Measurements from ENCODE around the gene RFX2. TPM values are rescaled to one million over a fixed set of nuclear protein-coding genes. Genes with fewer than 3 reads are reported as not detected.

The RFX2 gene
- total and polyA plus RNA-seq, 9 of the 15 experiments (the other 6 are each of a cell fraction or from before 2014, with no cell fraction given), result 3.6 to 18.7 (median 8.7) TPM

DNA sequence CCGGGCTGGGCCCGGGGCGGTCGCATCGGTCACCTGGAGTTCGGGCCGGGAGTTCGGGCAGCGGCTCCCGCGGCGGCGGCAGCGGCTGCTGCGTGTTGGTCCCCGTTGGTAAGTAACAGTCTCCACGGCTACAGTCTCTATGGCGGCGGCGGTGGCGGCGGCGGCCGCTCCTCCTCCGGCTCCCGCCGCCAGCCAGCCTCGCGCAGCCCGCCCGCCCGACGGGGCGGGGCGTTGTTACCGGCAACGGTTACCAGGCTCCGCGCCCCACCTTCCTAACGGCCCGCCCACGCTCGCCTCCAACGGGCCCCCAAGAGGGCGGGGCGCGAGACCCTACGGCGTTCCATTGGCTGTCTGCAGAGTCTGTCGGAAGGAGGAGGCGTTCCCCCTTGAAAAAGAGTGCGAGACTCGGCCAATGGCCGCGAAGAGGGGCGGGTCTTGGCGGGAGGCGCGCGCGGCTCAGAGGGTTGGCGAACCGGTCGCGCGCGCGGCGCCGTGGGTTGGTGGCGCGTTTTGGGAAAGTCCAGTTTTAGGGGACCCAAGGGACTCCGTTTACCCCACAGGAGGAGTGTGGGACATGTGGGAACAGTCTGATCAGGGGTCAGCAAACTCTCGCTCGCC lies at the start of gene RFX2 (continued):
- TF ChIP-seq, protein P1, sequence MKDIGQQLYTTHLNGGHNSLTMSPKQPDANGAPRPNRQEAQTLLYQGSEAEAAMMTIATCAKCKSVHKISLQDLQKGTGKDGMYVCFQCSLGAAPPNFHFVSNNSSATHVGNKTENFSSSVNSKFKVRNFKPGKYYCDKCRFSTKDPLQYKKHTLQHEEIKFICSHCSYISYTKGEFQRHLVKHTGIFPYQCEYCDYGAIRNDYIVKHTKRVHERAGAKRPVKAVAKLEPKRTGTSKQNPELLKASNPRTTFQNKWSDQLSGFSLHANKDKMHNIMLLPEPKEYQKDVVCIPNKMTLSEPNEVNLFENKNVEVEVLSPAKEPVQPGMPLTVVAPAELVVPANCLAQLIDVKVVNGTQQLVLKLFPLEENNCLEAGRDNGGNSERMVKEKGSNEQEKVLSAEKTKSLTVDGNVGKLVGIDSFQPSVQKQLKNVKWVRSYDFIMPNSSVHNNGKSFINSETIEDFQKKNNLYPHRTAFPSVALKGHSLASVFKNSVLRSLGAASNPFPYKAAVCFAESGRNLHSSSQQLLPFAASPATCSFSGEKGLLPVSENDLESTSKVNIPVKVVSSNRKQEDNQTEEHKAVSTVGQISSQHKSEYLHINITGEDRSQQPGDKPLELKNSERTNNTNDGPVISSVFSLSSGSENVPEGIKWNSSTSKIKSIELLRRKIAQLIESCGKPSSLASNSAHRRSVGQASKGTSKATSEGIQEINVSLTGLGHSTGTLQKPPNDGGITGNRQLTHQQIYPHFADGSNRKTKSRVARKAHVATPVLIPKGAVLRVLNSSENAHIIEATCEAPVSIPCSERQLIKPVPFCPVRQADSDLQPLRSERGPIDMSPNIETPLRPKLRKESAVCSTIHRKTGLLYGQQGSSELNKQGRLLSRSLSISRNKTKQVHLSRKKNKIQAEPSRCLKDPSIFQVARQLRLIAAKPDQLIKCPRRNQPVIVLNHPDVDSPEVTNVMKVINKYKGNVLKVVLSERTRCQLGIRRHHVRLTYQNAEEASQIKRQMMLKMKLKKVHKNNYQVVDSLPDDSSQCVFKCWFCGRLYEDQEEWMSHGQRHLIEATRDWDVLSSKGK (CRISPR knock-in tag; IDR thresholded peaks at IDR 0.05), result no peak
- TF ChIP-seq, protein P2, sequence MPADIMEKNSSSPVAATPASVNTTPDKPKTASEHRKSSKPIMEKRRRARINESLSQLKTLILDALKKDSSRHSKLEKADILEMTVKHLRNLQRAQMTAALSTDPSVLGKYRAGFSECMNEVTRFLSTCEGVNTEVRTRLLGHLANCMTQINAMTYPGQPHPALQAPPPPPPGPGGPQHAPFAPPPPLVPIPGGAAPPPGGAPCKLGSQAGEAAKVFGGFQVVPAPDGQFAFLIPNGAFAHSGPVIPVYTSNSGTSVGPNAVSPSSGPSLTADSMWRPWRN (IDR thresholded peaks at IDR 0.05; ENCODE audit: low read depth), result peak; percentile 43; the same call in 1 of the 2 replicates
- TF ChIP-seq, protein P3, sequence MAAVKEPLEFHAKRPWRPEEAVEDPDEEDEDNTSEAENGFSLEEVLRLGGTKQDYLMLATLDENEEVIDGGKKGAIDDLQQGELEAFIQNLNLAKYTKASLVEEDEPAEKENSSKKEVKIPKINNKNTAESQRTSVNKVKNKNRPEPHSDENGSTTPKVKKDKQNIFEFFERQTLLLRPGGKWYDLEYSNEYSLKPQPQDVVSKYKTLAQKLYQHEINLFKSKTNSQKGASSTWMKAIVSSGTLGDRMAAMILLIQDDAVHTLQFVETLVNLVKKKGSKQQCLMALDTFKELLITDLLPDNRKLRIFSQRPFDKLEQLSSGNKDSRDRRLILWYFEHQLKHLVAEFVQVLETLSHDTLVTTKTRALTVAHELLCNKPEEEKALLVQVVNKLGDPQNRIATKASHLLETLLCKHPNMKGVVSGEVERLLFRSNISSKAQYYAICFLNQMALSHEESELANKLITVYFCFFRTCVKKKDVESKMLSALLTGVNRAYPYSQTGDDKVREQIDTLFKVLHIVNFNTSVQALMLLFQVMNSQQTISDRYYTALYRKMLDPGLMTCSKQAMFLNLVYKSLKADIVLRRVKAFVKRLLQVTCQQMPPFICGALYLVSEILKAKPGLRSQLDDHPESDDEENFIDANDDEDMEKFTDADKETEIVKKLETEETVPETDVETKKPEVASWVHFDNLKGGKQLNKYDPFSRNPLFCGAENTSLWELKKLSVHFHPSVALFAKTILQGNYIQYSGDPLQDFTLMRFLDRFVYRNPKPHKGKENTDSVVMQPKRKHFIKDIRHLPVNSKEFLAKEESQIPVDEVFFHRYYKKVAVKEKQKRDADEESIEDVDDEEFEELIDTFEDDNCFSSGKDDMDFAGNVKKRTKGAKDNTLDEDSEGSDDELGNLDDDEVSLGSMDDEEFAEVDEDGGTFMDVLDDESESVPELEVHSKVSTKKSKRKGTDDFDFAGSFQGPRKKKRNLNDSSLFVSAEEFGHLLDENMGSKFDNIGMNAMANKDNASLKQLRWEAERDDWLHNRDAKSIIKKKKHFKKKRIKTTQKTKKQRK (IDR thresholded peaks at IDR 0.05; ENCODE audit: borderline replicate concordance, low read depth, low read length), result peak; percentile 79
- peak; percentile 54; the same call in 1 of the 2 replicates for TF ChIP-seq SAFB (IDR thresholded peaks at IDR 0.05; ENCODE audit: borderline replicate concordance, low read depth, low read length)
- TF ChIP-seq CHD2 (IDR thresholded peaks at IDR 0.05; ENCODE audit: low read depth, low read length), result peak; percentile 79
- TF ChIP-seq BRD9 (IDR thresholded peaks at IDR 0.05; ENCODE audit: low read depth, partially characterized antibody), result no peak
- TF ChIP-seq SIN3B (IDR thresholded peaks at IDR 0.05; ENCODE audit: low read depth), result peak; percentile 35; the same call in 1 of the 2 replicates
- TF ChIP-seq MAZ (CRISPR knock-in tag; conservative IDR thresholded peaks at IDR 0.05 in 1 of 2, IDR thresholded peaks at IDR 0.05 in 1 of 2), result peak; percentile 84 to 90
- TF ChIP-seq ZNF436 (CRISPR knock-in tag; IDR thresholded peaks at IDR 0.05), result no peak
- TF ChIP-seq, protein P4, sequence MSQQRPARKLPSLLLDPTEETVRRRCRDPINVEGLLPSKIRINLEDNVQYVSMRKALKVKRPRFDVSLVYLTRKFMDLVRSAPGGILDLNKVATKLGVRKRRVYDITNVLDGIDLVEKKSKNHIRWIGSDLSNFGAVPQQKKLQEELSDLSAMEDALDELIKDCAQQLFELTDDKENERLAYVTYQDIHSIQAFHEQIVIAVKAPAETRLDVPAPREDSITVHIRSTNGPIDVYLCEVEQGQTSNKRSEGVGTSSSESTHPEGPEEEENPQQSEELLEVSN (IDR thresholded peaks at IDR 0.05; ENCODE audit: borderline replicate concordance in 1 of 2, extremely low read depth in 1 of 2, insufficient read depth in 1 of 2, insufficient read length in 1 of 2, low read depth in 1 of 2, low read length in 1 of 2, poor library complexity in 1 of 2, severe bottlenecking in 1 of 2), result peak in 1 of 2 experiments; percentile 63
- TF ChIP-seq CTBP1 (IDR thresholded peaks at IDR 0.05; ENCODE audit: borderline replicate concordance), result peak; percentile 94
- no peak for TF ChIP-seq HNRNPK (IDR thresholded peaks at IDR 0.05; ENCODE audit: low read depth, low read length, poor library complexity, severe bottlenecking)
- peak; percentile 76 for TF ChIP-seq PRDM10 (IDR thresholded peaks at IDR 0.05; ENCODE audit: partially characterized antibody)
